ENCODE results near the gene MAN1C1.

The MAN1C1 gene

DNA sequence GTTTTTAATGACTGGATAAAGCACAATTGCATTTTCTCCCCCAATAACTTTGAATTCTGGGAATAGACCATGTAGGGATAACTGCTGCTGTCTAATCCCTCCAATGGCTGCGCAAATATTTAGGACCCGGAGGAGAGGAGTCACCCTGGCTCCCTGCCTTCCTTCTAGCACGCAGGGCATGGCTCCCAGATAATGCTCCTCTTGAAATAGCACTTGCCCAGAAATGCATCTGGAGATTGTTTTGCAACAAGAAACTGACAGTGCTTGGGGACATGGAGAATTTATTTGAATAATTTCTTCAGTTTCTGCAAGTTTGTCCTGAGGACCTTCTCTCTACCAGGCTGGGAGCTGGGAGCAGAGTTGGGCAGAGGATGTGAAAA, 83.5 kb downstream of the MAN1C1 start:
- Histone ChIP-seq H3K9me3 (no peaks in the 10 kb centered on the region), H3K36me3 (no peaks in the 10 kb centered on the region), H3K27ac (no peak overlapping the region), H3K4me3 (ENCODE audit: low read depth in 1 of 2, low read length in 1 of 2) (no peak overlapping the region), H3K4me1 (ENCODE audit: control insufficient read depth in 1 of 2, insufficient read depth in 1 of 2, low read depth in 1 of 2, low read length in 1 of 2) (no peaks in the 10 kb centered on the region), H3K27me3 (peaks cover 14% of the 10 kb centered on the region)
- no peak for TF ChIP-seq CTCF (IDR thresholded peaks at IDR 0.05)

DNA sequence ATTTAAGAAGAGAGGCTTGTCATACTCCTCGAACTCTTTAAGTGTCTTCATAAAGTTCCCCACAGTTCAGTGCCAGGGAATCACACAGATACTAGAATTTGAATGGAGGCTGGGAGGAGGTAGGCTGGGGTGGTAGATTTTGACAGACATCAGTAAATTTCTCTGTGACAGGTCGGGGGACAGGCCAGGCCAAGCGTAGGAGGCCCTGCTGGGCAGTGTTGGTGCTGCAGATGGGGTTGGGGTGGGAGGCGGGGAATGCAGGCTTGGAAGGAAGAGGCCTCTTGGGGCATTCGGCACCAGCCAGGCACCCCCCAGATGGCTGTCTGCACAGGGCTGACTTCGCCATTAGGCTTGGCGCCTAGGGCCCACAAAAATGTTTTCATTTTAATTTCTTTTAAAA, 84.0 kb downstream of the MAN1C1 start:
- no peak overlapping the region for H3K27ac ChIP-seq

GRCh38 chr1:25701030-25701785, 84.6 kb downstream of the MAN1C1 start:
- TF ChIP-seq CTCF (IDR thresholded peaks at IDR 0.05) = no peak
- Histone ChIP-seq H3K27ac (no peak overlapping the region), H3K4me1 (ENCODE audit: control insufficient read depth in 1 of 2, insufficient read depth in 1 of 2, low read depth in 1 of 2, low read length in 1 of 2) (no peaks in the 10 kb centered on the region), H3K4me3 (ENCODE audit: low read depth in 1 of 2, low read length in 1 of 2) (no peak overlapping the region), H3K9me3 (no peaks in the 10 kb centered on the region), H3K27me3 (peaks cover 19% of the 10 kb centered on the region), H3K36me3 (no peaks in the 10 kb centered on the region)

More for the DNA sequence above, 84.0 kb downstream of the MAN1C1 start:
- TF ChIP-seq CTCF (IDR thresholded peaks at IDR 0.05) = no peak
- Histone ChIP-seq H3K4me1 (ENCODE audit: control insufficient read depth in 1 of 2, insufficient read depth in 1 of 2, low read depth in 1 of 2, low read length in 1 of 2) (no peaks in the 10 kb centered on the region), H3K27me3 (peaks cover 19% of the 10 kb centered on the region), H3K36me3 (no peaks in the 10 kb centered on the region), H3K4me3 (ENCODE audit: low read depth in 1 of 2, low read length in 1 of 2) (no peak overlapping the region), H3K9me3 (no peaks in the 10 kb centered on the region)

GRCh38 chr1:25702101-25702775, 85.6 kb downstream of the MAN1C1 start:
- no peaks in the 10 kb centered on the region for H3K9me3 ChIP-seq
- no peaks in the 10 kb centered on the region for H3K36me3 ChIP-seq
- H3K4me1 ChIP-seq (ENCODE audit: control insufficient read depth in 1 of 2, insufficient read depth in 1 of 2, low read depth in 1 of 2, low read length in 1 of 2) = no peaks in the 10 kb centered on the region
- no peak for TF ChIP-seq CTCF (IDR thresholded peaks at IDR 0.05)
- H3K4me3 ChIP-seq (ENCODE audit: low read depth in 1 of 2, low read length in 1 of 2) = no peak overlapping the region
- no peak overlapping the region for H3K27ac ChIP-seq
- H3K27me3 ChIP-seq = peaks cover 19% of the 10 kb centered on the region

DNA sequence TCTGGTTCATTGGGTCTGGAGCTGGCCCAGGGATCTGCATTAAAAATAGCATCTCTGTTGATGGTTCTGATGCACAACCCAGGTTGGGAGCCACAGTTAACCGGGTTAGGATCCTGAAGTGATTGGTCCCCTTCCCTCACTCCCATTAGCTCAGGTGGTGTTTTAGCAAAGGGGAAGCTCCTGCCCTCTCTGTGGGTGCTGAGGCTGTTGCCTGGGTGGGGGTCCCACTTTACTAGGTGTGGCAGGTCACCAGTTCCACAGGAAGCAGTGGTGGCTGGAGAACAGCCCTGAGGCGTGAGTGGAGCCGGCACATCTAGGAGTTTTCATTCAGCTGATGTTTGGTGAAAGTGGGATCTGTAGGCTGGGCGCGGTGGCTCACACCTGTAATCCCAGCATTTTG, 86.5 kb downstream of the MAN1C1 start:
- Histone ChIP-seq H3K4me3 (ENCODE audit: low read depth in 1 of 2, low read length in 1 of 2) (no peak overlapping the region), H3K27me3 (peaks cover 19% of the 10 kb centered on the region), H3K27ac (no peak overlapping the region), H3K4me1 (ENCODE audit: control insufficient read depth in 1 of 2, insufficient read depth in 1 of 2, low read depth in 1 of 2, low read length in 1 of 2) (no peaks in the 10 kb centered on the region), H3K9me3 (no peaks in the 10 kb centered on the region), H3K36me3 (no peaks in the 10 kb centered on the region)
- no peak for TF ChIP-seq CTCF (IDR thresholded peaks at IDR 0.05)
